ENCODE measurements around the gene N4BP2. TPM values are rescaled to one million over a fixed set of nuclear protein-coding genes. Genes with fewer than 3 reads are reported as not detected.
A peak's percentile ranks its signal among the peaks of the same experiment; 100 is the strongest.

N4BP2 gene
- total RNA-seq, 2 experiments from 2014 or later: 16.2 to 23.2 TPM

DNA sequence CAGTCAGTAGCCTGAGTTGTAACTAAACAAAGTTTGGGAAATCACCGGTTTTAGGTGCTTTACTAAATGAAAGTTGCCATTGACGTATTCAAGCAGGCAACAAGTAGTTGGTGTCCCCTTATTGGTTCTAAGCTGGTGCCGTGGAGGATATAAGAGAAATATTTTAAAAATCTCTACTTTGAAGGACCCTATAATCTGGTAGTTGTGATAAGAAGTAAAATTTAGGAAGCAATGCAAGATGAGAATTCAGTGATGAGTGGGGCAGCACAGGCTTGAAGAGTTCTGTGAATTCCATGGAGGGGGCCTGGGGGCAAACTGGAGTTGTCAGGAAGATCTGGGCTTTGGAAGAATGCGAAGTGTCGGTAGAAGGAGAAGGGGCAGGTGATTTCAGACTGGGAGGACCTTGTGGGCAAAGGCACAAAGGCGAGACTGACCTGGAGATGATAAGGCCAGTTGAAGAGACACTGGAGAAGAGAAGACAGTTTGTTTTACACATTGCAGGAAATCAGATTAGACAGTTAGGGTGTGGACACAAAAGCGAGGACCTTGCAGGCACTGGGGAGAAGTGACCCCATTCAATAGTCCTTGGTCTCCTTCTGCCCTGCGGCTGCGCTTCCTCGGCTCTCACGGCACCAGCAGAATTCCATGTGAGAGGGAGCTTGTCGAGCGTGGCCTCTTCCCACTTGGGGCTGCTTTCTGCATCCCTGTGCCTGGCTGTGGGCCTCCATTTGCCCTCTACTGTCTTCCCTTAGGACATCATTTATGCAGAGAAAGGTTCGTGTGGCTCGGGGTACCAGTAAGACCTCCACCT, 141.4 kb downstream of the N4BP2 start:
- DNase-seq (peak; percentile 41), ATAC-seq (peak; percentile 10)
- H3K9me3 Mint-ChIP-seq (ENCODE audit: low read depth): no peaks in the 10 kb centered on the region
- H3K27ac Mint-ChIP-seq: peak overlapping the region; percentile 100
- H3K27me3 Mint-ChIP-seq: no peaks in the 10 kb centered on the region
- peaks cover 60% of the 10 kb centered on the region for H3K36me3 Mint-ChIP-seq (ENCODE audit: low read depth)
- peak overlapping the region; percentile 98 for H3K4me3 Mint-ChIP-seq
- ChIA-PET CTCF (interaction anchor here (0.6 to 7.4 kb wide), 7 partner anchors 9 to 127 kb away, joined by 3 to 68 read pairs (median 4); no protein-coding TSS in a partner anchor), POLR2A (interaction anchor here (0.7 to 3.4 kb wide), 5 partner anchors 11 to 124 kb away, joined by 3 to 18 read pairs (median 8); no protein-coding TSS in a partner anchor)
- H3K4me1 Mint-ChIP-seq: peaks cover 41% of the 10 kb centered on the region
- intact Hi-C loops (cut with DNase I, micrococcal nuclease): loop anchor here (1.0 to 5.0 kb wide), 4 partner anchors 47 to 709 kb away; partner anchors contain the start of genes PDS5A (in 1 of the 2) and UBE2K (in 1 of the 2)

DNA sequence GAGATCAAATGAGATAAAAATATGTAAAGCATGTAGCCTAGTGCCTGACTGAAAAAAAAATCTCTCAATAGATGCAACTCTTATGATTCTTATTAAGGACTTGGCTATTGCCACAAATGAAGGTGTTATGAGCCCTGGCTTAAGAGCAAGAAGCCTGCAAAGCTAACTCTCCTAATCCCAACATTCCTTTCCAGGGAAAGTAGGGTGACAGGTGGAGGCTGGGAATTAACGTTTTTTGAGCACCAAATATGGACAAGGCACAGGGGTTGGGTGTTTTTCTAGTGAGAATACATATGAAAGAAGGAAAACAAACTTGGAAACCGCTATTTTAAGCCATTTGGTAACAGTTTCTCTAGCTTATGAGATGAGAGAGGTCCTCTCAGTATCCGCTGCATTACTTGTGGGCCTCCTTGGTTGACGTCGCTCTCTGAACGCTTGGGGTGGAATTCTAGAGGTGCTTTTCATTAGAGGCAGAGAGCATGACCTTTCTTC, 142.6 kb downstream of the N4BP2 start:
- intact Hi-C loops (cut with DNase I, micrococcal nuclease): loop anchor here in 1 of 2 experiments (5.0 kb wide), 2 partner anchors 502 to 708 kb away; partner anchors contain the start of gene UBE2K
- POLR2A ChIA-PET: interaction anchor here (0.5 to 3.4 kb wide), 15 partner anchors 12 to 457 kb away, joined by 3 to 29 read pairs (median 8); no protein-coding TSS in a partner anchor
- peak overlapping the region; percentile 100 for H3K27ac Mint-ChIP-seq
- H3K36me3 Mint-ChIP-seq (ENCODE audit: low read depth): peaks cover 72% of the 10 kb centered on the region
- H3K4me3 Mint-ChIP-seq: peak overlapping the region; percentile 98
- no peaks in the 10 kb centered on the region for H3K27me3 Mint-ChIP-seq
- H3K4me1 Mint-ChIP-seq: peaks cover 39% of the 10 kb centered on the region
- ATAC-seq (no peak), DNase-seq (peak; percentile 56)
- no peaks in the 10 kb centered on the region for H3K9me3 Mint-ChIP-seq (ENCODE audit: low read depth)
- CTCF ChIA-PET: interaction anchor here (1.1 to 7.4 kb wide), 4 partner anchors 29 to 123 kb away, joined by 3 to 68 read pairs (median 12); no protein-coding TSS in a partner anchor

DNA sequence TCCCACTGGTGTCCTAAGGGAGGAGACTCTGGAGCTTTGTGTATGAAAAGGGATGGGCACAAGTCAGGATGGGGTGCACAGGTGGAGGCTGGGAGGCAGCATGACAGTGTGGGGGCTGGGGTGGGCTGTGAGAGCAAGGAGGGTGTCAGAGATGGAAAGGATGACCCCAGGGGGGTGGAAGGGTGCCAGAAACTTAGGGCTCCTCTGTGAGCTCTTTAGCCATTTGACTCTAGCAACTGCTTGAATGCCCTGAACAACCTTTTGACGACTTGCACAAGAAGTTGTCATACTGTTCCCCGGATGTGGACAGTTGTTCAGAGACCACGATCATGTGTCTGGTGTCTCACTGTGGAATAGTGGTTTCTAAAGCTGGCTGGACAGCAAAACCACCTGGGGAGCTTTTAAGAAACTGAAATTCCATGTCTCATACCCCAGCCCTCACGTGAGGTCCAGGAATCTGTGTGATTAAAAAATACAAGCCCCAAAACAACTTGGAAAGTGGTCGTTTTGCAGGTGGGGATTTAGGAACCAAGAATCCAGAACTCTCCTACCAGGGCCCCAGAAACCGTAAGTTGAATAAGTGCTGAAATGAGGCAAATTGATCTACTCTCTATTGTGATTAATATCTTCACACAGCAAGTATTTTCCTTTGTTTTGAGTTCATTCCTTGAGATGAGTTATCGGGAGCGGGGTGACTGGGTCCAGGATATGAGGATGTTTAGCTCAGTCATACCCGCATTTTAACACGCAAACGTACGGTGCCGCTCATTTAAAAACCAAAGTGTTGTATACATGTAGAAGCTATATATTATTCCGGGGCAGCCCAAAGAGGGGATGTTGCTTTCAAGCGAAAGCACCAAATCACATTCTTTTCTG, 143.6 kb downstream of the N4BP2 start:
- intact Hi-C loops (cut with DNase I, micrococcal nuclease): loop anchor here (1.0 to 10.0 kb wide), 17 partner anchors 13 to 1015 kb away; partner anchors contain the start of genes N4BP2 (in 1 of the 2), UBE2K (in 1 of the 2) and WDR19 (in 1 of the 2)
- ChIA-PET CTCF (interaction anchor here (0.7 to 7.4 kb wide), 13 partner anchors 12 to 145 kb away, joined by 3 to 68 read pairs (median 7); no protein-coding TSS in a partner anchor), POLR2A (interaction anchor here (0.5 to 3.4 kb wide), 31 partner anchors 8 to 456 kb away, joined by 3 to 29 read pairs (median 5); partner anchors contain the start of gene N4BP2)
- H3K4me1 Mint-ChIP-seq: peaks cover 40% of the 10 kb centered on the region
- H3K27me3 Mint-ChIP-seq: no peaks in the 10 kb centered on the region
- H3K27ac Mint-ChIP-seq: peak overlapping the region; percentile 100
- peak overlapping the region; percentile 98 for H3K4me3 Mint-ChIP-seq
- peaks cover 82% of the 10 kb centered on the region for H3K36me3 Mint-ChIP-seq (ENCODE audit: low read depth)
- ATAC-seq (peak; percentile 53), DNase-seq (peak; percentile 90)
- H3K9me3 Mint-ChIP-seq (ENCODE audit: low read depth): no peaks in the 10 kb centered on the region

DNA sequence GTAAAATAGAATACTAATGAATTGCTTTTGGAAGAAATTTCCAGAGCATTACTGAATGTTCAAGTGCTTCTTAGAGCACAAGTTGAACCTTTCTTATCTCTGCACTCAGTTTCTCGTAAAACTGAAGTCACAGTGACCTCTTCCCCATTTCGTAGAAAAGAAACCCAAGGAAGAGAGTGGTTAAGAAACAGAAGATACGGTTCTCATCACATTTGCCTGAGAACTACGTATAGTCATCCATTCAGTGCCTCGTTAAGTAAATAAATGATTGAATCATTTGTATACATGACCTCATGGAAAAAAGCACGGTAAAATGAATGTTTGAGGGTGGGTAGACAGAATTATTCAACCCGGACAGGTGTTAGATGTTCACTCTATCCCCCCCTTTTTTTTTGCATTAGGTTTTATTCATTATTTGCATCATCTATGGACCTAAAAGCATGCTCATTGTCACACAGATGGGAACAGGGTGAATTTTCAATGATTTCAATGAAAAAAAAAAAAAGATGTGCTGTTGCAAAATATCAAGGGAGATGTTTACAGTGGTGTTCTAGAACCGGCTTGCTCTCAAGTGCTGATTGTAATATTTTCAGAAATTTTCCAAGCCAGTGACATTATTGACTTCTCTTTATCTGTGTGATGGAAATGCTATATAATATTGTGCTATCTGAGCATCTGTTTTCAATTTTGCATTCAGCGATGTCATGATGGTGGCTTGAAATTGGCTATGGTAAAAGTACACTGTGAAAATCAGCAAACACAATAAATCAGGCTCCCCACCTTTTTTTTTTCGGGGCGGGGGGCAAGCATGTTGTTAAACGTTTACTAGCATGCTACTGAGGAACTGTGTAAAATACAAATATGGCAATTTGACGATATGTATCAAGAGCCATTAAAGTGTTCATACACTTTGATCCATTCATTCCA, 144.5 kb downstream of the N4BP2 start:
- H3K27me3 Mint-ChIP-seq: no peaks in the 10 kb centered on the region
- H3K4me1 Mint-ChIP-seq: peaks cover 39% of the 10 kb centered on the region
- ChIA-PET POLR2A (interaction anchor here (0.9 to 3.4 kb wide), 17 partner anchors 9 to 143 kb away, joined by 3 to 29 read pairs (median 8); no protein-coding TSS in a partner anchor), CTCF (interaction anchor here (0.7 to 7.4 kb wide), 9 partner anchors 11 to 116 kb away, joined by 3 to 68 read pairs (median 8); no protein-coding TSS in a partner anchor)
- peak; percentile 24 for ATAC-seq
- DNase-seq: no peak
- peak overlapping the region; percentile 98 for H3K4me3 Mint-ChIP-seq
- H3K27ac Mint-ChIP-seq: peak overlapping the region; percentile 100
- peaks cover 85% of the 10 kb centered on the region for H3K36me3 Mint-ChIP-seq (ENCODE audit: low read depth)
- H3K9me3 Mint-ChIP-seq (ENCODE audit: low read depth): no peaks in the 10 kb centered on the region
- intact Hi-C loops (cut with DNase I, micrococcal nuclease): loop anchor here (1.0 to 10.0 kb wide), 15 partner anchors 14 to 1016 kb away; partner anchors contain the start of genes N4BP2 (in 1 of the 2) and WDR19 (in 1 of the 2)

DNA sequence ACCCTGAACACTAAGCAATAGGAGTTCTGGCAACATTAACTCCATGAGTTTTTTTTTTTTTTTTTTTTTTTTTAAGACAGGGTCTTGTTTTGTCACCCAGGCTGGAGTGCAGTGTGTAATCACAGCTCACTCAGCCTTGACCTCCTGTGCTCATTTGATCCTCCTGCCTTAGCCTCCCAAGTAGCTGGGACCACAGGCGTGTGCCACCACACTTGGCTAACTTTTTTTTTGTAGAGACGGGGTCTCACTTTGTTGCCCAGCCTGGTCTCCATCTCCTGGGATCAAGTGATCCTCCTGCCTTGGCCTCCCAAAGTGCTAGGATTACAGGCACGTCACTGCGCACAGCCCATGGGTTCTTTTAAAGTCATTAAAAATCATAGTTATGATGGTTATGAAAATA, 145.2 kb downstream of the N4BP2 start:
- ATAC-seq (no peak), DNase-seq (peak; percentile 33)
- ChIA-PET POLR2A (interaction anchor here (0.8 to 1.1 kb wide), 3 partner anchors 9 to 36 kb away, joined by 3 to 4 read pairs (median 4); no protein-coding TSS in a partner anchor), CTCF (interaction anchor here (1.4 to 1.6 kb wide), 2 partner anchors 108 to 115 kb away, joined by 5 to 6 read pairs; no protein-coding TSS in a partner anchor)
- Mint-ChIP-seq H3K4me3 (peak overlapping the region; percentile 98), H3K27me3 (no peaks in the 10 kb centered on the region), H3K4me1 (peaks cover 41% of the 10 kb centered on the region), H3K36me3 (ENCODE audit: low read depth) (peaks cover 87% of the 10 kb centered on the region), H3K27ac (peak overlapping the region; percentile 100), H3K9me3 (ENCODE audit: low read depth) (no peaks in the 10 kb centered on the region)
- intact Hi-C loops (cut with DNase I, micrococcal nuclease): loop anchor here (2.0 to 10.0 kb wide), 6 partner anchors 49 to 1017 kb away; partner anchors contain the start of genes N4BP2 (in 1 of the 2) and WDR19 (in 1 of the 2)

DNA sequence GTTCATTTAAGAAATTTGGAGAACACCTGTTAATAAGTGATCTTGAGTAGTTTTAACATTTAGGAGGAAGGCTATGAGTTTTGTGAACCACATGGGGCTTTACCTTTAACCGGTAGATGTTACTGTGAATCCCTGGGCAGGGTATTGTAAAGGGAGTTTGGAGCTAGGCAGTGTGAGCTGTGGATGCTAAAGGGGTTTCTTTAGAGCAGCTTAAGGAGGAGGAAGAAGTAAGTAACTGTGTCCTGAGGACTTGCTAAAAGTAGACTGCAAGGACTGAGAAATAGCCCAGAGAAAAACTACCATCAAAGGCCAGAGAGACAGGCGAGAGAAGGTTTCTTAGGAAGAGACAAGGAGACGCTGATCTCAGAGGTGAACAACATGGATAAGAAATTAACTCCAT, 145.8 kb downstream of the N4BP2 start:
- ChIA-PET CTCF (interaction anchor here (1.4 to 1.6 kb wide), 2 partner anchors 107 to 114 kb away, joined by 5 to 6 read pairs; no protein-coding TSS in a partner anchor), POLR2A (interaction anchor here (0.6 to 1.1 kb wide), 8 partner anchors 10 to 564 kb away, joined by 3 to 9 read pairs (median 4); no protein-coding TSS in a partner anchor)
- no peak for ATAC-seq
- intact Hi-C loops (cut with DNase I, micrococcal nuclease): loop anchor here in 1 of 2 experiments (10.0 kb wide), 2 partner anchors 848 to 1018 kb away; partner anchors contain the start of gene WDR19
- Mint-ChIP-seq H3K4me3 (peak overlapping the region; percentile 98), H3K36me3 (ENCODE audit: low read depth) (peaks cover 88% of the 10 kb centered on the region), H3K4me1 (peaks cover 45% of the 10 kb centered on the region), H3K27ac (peak overlapping the region; percentile 100), H3K9me3 (ENCODE audit: low read depth) (no peaks in the 10 kb centered on the region), H3K27me3 (no peaks in the 10 kb centered on the region)
- peak; percentile 28 for DNase-seq

DNA sequence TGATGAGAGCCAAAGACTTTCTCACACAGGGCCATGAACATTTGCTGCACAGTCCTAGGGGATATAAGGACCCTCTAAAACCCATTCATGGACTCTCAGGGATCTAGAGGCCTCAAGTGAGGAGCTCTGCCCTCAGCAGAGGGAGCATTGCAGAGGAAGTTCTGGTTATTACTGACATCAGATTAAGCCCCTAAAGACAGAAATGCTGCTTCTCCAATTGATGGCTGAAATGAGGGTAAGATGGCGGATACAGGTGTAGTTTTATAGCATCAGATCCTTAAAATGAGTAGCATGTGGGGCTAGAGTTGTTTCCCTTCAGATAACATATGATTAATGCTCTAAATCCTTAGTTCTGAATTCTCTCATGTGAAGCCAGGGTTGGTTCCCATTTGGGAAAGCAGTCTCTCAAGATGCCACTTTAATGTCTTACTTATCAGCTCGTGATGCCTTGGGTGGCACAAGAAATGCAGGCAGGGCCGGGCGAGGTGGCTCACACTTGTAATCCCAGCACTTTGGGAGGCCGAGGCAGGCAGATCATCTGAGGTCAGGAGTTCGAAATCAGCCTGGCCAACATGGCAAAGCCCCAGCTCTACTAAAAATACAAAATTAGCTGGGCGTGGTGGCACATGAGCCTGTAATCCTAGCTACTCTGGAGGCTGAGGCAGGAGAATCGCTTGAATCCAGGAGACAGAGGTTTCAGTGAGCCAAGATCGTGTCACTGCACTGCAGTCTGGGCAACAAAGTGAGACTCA, 148.0 kb downstream of the N4BP2 start:
- Mint-ChIP-seq H3K4me1 (peaks cover 57% of the 10 kb centered on the region), H3K27me3 (no peaks in the 10 kb centered on the region), H3K4me3 (peak overlapping the region; percentile 98), H3K27ac (peak overlapping the region; percentile 100), H3K9me3 (ENCODE audit: low read depth) (no peaks in the 10 kb centered on the region), H3K36me3 (ENCODE audit: low read depth) (peaks cover 80% of the 10 kb centered on the region)
- ATAC-seq (no peak), DNase-seq (peak; percentile 42)
- ChIA-PET POLR2A (interaction anchor here (0.6 to 1.8 kb wide), 12 partner anchors 10 to 260 kb away, joined by 3 to 8 read pairs (median 4); no protein-coding TSS in a partner anchor), CTCF (interaction anchor here (0.8 to 2.1 kb wide), 15 partner anchors 9 to 121 kb away, joined by 3 to 14 read pairs (median 4); no protein-coding TSS in a partner anchor)
- intact Hi-C loops (cut with DNase I, micrococcal nuclease): loop anchor here (1.0 to 10.0 kb wide), 5 partner anchors 46 to 1020 kb away; partner anchors contain the start of genes LIAS (in 1 of the 2), RPL9 (in 1 of the 2) and WDR19 (in 1 of the 2)

DNA sequence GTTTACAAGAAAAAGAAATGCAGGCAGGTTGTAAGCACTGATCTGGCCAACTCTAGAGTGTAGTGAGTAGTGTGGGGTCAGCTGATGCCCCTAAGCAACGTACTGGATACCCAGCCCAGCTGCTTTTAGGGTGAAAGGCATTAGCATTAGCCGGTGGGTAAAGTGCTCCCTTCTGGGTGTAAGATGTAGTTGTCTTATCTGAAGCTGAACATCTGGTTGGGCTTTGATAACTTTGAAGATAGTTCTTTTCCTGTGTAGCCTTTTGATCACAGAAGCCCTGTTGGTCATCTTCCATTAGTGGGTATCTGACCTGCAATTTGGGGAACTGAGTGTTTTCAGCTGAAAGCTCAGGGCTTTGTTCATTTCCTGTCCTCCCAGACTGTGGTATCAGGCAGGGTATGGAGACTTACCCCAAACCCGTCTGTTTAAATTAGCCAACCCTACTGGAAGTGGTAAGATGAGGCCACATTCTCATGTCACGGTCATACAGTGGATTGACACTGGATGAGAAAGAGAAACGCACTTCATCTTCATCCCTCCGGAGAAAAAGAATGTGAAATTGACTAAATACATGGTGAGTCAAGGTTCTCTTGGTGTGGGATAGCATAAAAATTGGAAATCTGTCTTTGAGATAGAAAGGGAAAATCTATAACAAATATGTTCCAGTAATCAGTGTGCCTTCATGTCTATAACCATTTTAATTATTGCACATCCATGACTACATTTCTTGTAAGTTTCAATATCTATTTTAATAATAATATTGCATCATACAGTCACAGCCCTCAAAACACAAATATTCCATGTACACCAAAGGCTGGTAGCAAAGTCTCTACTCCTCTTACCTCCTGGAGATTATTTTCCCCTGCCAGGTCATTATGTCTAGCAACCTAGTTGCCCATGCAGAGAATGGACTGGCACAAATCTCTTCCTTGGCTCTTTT, 148.9 kb downstream of the N4BP2 start:
- ChIA-PET CTCF (interaction anchor here (0.6 to 2.1 kb wide), 17 partner anchors 10 to 150 kb away, joined by 3 to 14 read pairs (median 5); partner anchors contain the start of gene N4BP2), POLR2A (interaction anchor here (0.6 to 1.8 kb wide), 12 partner anchors 11 to 261 kb away, joined by 3 to 8 read pairs (median 4); no protein-coding TSS in a partner anchor)
- peak overlapping the region; percentile 98 for H3K4me3 Mint-ChIP-seq
- peak; percentile 59 for ATAC-seq
- H3K36me3 Mint-ChIP-seq (ENCODE audit: low read depth): peaks cover 79% of the 10 kb centered on the region
- H3K4me1 Mint-ChIP-seq: peaks cover 62% of the 10 kb centered on the region
- H3K27me3 Mint-ChIP-seq: no peaks in the 10 kb centered on the region
- H3K27ac Mint-ChIP-seq: peak overlapping the region; percentile 100
- DNase-seq: peak; percentile 55
- intact Hi-C loops (cut with DNase I, micrococcal nuclease): loop anchor here (1.0 to 10.0 kb wide), 6 partner anchors 21 to 1021 kb away; partner anchors contain the start of genes LIAS (in 1 of the 2), RPL9 (in 1 of the 2) and WDR19 (in 1 of the 2)
- no peaks in the 10 kb centered on the region for H3K9me3 Mint-ChIP-seq (ENCODE audit: low read depth)
